HL-60 (cell line): ENCODE data around the gene EYA2.

Source experiments
- DNase-seq, 2 experiments: peaks; one replicate each; pipeline ENCODE4 v3.0.0-alpha.2; 2010 to 2020; ENCODE audit warnings: low read depth in 1 of 2, low spot score in 1 of 2
- H3K27ac ChIP-seq: fragments of 250-450 bp; sonication (Bioruptor Pico); replicated peaks from 2 replicates; pipeline ENCODE4 v1.5.1; 2020; ENCODE audit warnings: mild to moderate bottlenecking, moderate library complexity
- H3K27me3 ChIP-seq: fragments of 250-450 bp; sonication (Bioruptor Pico); 2 replicates; pipeline ENCODE4 v1.5.1; 2021; ENCODE audit warnings: mild to moderate bottlenecking, moderate library complexity; ENCODE audit not compliant: insufficient read depth, poor library complexity, severe bottlenecking
- H3K4me3 ChIP-seq: replicated peaks from 2 replicates; pipeline ENCODE4 v1.5.1; 2011; ENCODE audit warnings: mild to moderate bottlenecking, control low read depth, low read length; ENCODE audit not compliant: insufficient read depth
- GABPA ChIP-seq: IDR thresholded peaks from 2 replicates; pipeline ENCODE4 v1.6.1; 2012; ENCODE audit warnings: low read depth
- POLR2AphosphoS5 ChIP-seq: IDR thresholded peaks from 2 replicates; pipeline ENCODE4 v1.6.1; 2012; ENCODE audit warnings: low read depth
- SPI1 ChIP-seq: IDR thresholded peaks from 2 replicates; pipeline ENCODE4 v1.6.1; 2012; ENCODE audit warnings: low read depth, mild to moderate bottlenecking, borderline replicate concordance
- TF ChIP-seq, protein P1 (sequence below): IDR thresholded peaks from one replicate; pipeline ENCODE4 v1.5.1; 2011; ENCODE audit warnings: low read length, control low read depth, inconsistent platforms; ENCODE audit not compliant: insufficient read depth
- TF ChIP-seq, protein P2 (sequence below): IDR thresholded peaks from 2 replicates; pipeline ENCODE4 v1.6.1; 2012; ENCODE audit warnings: low read depth; ENCODE audit not compliant: insufficient replicate concordance

The EYA2 gene

DNA sequence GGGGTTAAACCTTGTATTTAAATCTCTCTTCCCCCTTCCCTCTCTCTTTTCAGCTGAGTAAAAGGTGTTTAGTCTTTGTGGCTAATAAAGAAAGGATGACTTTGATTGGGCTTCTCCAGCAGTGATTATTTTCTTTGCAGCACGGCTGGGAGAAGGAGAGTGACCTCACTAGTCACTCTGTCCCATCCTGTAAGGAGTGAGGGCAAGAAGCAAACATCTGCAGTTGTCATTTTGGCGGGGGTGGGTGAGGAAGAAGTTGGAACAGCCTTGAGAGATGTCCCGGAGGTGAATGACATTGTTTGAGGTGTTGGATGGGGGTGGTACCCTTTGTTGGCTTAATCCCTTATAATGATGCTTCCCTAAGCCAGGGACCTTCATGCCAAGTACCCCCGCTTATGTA lies 223.6 kb downstream of the EYA2 start:
- no peak overlapping the region for H3K4me3 ChIP-seq
- TF ChIP-seq GABPA (no peak), SPI1 (no peak), POLR2AphosphoS5 (no peak)
- TF ChIP-seq, protein P1, sequence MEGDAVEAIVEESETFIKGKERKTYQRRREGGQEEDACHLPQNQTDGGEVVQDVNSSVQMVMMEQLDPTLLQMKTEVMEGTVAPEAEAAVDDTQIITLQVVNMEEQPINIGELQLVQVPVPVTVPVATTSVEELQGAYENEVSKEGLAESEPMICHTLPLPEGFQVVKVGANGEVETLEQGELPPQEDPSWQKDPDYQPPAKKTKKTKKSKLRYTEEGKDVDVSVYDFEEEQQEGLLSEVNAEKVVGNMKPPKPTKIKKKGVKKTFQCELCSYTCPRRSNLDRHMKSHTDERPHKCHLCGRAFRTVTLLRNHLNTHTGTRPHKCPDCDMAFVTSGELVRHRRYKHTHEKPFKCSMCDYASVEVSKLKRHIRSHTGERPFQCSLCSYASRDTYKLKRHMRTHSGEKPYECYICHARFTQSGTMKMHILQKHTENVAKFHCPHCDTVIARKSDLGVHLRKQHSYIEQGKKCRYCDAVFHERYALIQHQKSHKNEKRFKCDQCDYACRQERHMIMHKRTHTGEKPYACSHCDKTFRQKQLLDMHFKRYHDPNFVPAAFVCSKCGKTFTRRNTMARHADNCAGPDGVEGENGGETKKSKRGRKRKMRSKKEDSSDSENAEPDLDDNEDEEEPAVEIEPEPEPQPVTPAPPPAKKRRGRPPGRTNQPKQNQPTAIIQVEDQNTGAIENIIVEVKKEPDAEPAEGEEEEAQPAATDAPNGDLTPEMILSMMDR, result no peak
- TF ChIP-seq, protein P2, sequence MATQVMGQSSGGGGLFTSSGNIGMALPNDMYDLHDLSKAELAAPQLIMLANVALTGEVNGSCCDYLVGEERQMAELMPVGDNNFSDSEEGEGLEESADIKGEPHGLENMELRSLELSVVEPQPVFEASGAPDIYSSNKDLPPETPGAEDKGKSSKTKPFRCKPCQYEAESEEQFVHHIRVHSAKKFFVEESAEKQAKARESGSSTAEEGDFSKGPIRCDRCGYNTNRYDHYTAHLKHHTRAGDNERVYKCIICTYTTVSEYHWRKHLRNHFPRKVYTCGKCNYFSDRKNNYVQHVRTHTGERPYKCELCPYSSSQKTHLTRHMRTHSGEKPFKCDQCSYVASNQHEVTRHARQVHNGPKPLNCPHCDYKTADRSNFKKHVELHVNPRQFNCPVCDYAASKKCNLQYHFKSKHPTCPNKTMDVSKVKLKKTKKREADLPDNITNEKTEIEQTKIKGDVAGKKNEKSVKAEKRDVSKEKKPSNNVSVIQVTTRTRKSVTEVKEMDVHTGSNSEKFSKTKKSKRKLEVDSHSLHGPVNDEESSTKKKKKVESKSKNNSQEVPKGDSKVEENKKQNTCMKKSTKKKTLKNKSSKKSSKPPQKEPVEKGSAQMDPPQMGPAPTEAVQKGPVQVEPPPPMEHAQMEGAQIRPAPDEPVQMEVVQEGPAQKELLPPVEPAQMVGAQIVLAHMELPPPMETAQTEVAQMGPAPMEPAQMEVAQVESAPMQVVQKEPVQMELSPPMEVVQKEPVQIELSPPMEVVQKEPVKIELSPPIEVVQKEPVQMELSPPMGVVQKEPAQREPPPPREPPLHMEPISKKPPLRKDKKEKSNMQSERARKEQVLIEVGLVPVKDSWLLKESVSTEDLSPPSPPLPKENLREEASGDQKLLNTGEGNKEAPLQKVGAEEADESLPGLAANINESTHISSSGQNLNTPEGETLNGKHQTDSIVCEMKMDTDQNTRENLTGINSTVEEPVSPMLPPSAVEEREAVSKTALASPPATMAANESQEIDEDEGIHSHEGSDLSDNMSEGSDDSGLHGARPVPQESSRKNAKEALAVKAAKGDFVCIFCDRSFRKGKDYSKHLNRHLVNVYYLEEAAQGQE, result no peak
- no peaks in the 10 kb centered on the region for H3K27me3 ChIP-seq
- no peak overlapping the region for H3K27ac ChIP-seq
- no peak for DNase-seq

DNA sequence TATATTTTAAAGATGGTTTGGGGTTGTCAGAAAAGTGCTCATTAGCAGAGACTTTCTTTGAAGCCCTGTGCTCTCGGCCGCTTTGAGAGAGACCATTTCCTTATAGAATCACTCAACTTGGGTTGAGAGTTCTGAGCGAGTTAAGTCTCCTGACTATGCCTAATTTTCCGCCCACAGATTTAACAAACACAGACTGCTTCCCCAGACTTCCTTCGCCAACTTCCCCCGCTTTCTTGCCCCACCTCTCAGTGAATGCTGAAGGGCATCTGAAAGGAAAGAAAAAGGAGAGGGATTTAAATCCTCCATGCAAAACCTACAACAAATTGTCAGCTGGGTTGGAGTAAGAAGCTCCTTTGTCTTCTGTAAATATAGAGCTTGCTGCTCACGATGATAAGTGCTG lies 224.0 kb downstream of the EYA2 start:
- Histone ChIP-seq H3K27ac (no peak overlapping the region), H3K4me3 (no peak overlapping the region), H3K27me3 (no peaks in the 10 kb centered on the region)
- no peak for DNase-seq
- TF ChIP-seq GABPA, result no peak
- no peak for TF ChIP-seq POLR2AphosphoS5
- TF ChIP-seq, protein P2, result no peak
- TF ChIP-seq, protein P1, result no peak
- no peak for TF ChIP-seq SPI1

DNA sequence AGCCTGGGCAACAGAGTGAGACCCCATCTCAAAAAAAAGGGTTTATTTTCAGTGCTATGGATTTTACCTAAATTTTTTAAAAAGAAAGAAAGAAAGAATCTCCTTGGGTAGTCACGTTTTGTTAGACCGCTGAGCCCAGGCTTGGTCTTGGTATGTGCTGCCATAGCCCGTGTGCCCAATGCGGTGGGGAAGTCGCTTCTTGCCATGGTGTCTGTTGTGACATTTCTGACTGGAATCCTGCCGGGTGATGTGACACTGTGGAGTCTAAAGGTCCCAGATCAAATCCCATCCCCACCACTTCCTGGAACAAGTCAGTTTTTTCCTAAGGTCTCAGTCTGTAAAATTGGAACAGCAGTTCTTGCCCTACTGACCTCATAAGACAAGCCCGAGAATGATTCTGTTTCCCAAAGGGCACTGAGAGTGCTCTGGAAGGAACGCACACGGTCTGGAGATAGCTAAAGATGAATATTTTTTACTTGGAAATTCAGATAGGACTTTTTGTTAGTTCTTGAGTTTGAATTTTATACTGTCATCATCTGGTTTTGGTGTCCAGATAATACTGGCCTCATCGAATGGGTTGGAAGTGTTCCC lies 225.8 kb downstream of the EYA2 start:
- TF ChIP-seq POLR2AphosphoS5 (no peak), SPI1 (no peak), GABPA (no peak)
- TF ChIP-seq, protein P2, result no peak
- TF ChIP-seq, protein P1, result no peak
- DNase-seq, result no peak
- no peaks in the 10 kb centered on the region for H3K27me3 ChIP-seq
- H3K27ac ChIP-seq, result no peak overlapping the region
- no peak overlapping the region for H3K4me3 ChIP-seq
